HG03571 (cell line): ENCODE results near the gene ZBTB2.
"Not testable (repeated sequence)": the region's sequence is repeated elsewhere in the genome, so short reads cannot be mapped to it uniquely, and the experiment has no call there.

Experiments used
- ATAC-seq: cut with Tn5 transposase; IDR thresholded peaks from one replicate; pipeline ENCODE4 v1.9.1; 2021; ENCODE audit not compliant: unreplicated experiment

Gene ZBTB2

GRCh38 chr6:151374036-151374683, 17.2 kb downstream of the ZBTB2 start:
- no peak for ATAC-seq

GRCh38 chr6:151372164-151372563, 19.2 kb downstream of the ZBTB2 start:
- no peak for ATAC-seq

- no peak for ATAC-seq
Measured at GRCh38 chr6:151370509-151371078, 20.8 kb downstream of the ZBTB2 start.

- ATAC-seq: no peak
Measured at GRCh38 chr6:151365233-151365632, 26.1 kb downstream of the ZBTB2 start.

- no peak for ATAC-seq
Measured at GRCh38 chr6:151359486-151359885, 31.9 kb downstream of the ZBTB2 start.

GRCh38 chr6:151358475-151358874, 32.9 kb downstream of the ZBTB2 start:
- ATAC-seq: no peak

GRCh38 chr6:151357758-151358436, 33.5 kb downstream of the ZBTB2 start:
- no peak for ATAC-seq

- not testable (repeated sequence) for ATAC-seq
Measured at GRCh38 chr6:151356983-151357382, 34.4 kb downstream of the ZBTB2 start.

- no peak for ATAC-seq
Measured at GRCh38 chr6:151353795-151354194, 37.6 kb downstream of the ZBTB2 start.

- no peak for ATAC-seq
Measured at GRCh38 chr6:151352410-151353396, 38.7 kb downstream of the ZBTB2 start.

- no peak for ATAC-seq
Measured at GRCh38 chr6:151351731-151352130, 39.6 kb downstream of the ZBTB2 start.

- no peak for ATAC-seq
Measured at GRCh38 chr6:151351146-151351700, 40.1 kb downstream of the ZBTB2 start.

GRCh38 chr6:151350442-151351145, 40.8 kb downstream of the ZBTB2 start:
- no peak for ATAC-seq

- ATAC-seq: no peak
Measured at GRCh38 chr6:151349651-151350270, 41.6 kb downstream of the ZBTB2 start.

- not testable (repeated sequence) for ATAC-seq
Measured at GRCh38 chr6:151342750-151343149, 48.6 kb downstream of the ZBTB2 start.

- ATAC-seq: no peak
Measured at GRCh38 chr6:151341476-151342195, 49.7 kb downstream of the ZBTB2 start.

GRCh38 chr6:151340219-151340978, 51.0 kb downstream of the ZBTB2 start:
- no peak for ATAC-seq

- no peak for ATAC-seq
Measured at GRCh38 chr6:151339369-151339768, 52.0 kb downstream of the ZBTB2 start.
